ENCODE results near the gene CDK14. TPM values are rescaled to one million over a fixed set of nuclear protein-coding genes. Genes with fewer than 3 reads are reported as not detected.

The CDK14 gene
- total and polyA plus RNA-seq, 5 donors from 2014 or later = 0.58 to 4.0 (median 2.3) TPM

- H3K4me3 ChIP-seq (ENCODE audit: low read depth, low read length) = no peak overlapping the region
- no peaks in the 10 kb centered on the region for H3K4me1 Mint-ChIP-seq
- H3K36me3 ChIP-seq (ENCODE audit: control insufficient read depth, insufficient read depth, low read length) = no peaks in the 10 kb centered on the region
- no peaks in the 10 kb centered on the region for H3K36me3 Mint-ChIP-seq
- H3K27me3 Mint-ChIP-seq = no peaks in the 10 kb centered on the region
- H3K4me3 Mint-ChIP-seq = no peak overlapping the region
- H3K27ac ChIP-seq (ENCODE audit: insufficient read depth, low read length, poor library complexity, severe bottlenecking) = no peak overlapping the region
- ATAC-seq (ENCODE audit: low read depth in 2 of 2) (no peak), DNase-seq (no peak)
- H3K4me1 ChIP-seq (ENCODE audit: control insufficient read depth, insufficient read depth, low read length, poor library complexity, severe bottlenecking) = no peaks in the 10 kb centered on the region
- H3K9me3 ChIP-seq (ENCODE audit: control insufficient read depth in 2 of 2, low read length in 2 of 2) = no peaks in the 10 kb centered on the region
- H3K27ac Mint-ChIP-seq = no peak overlapping the region
- peaks cover 0 to 2% (median 0%) of the 10 kb centered on the region in 7 donors for H3K9me3 Mint-ChIP-seq
- H3K27me3 ChIP-seq (ENCODE audit: control insufficient read depth, insufficient read depth, low read length) = no peaks in the 10 kb centered on the region
These were observed 561.6 kb downstream of the CDK14 start for GRCh38 chr7:91157579-91158320.

GRCh38 chr7:91162436-91162835 is 566.3 kb downstream of the CDK14 start:
- ATAC-seq (ENCODE audit: low read depth in 2 of 2) = no peak

GRCh38 chr7:91164506-91164905 is 568.4 kb downstream of the CDK14 start:
- Histone ChIP-seq H3K27ac (ENCODE audit: insufficient read depth, low read length, poor library complexity, severe bottlenecking) (no peak overlapping the region), H3K4me1 (ENCODE audit: control insufficient read depth, insufficient read depth, low read length, poor library complexity, severe bottlenecking) (no peaks in the 10 kb centered on the region), H3K27me3 (ENCODE audit: control insufficient read depth, insufficient read depth, low read length) (no peaks in the 10 kb centered on the region), H3K36me3 (ENCODE audit: control insufficient read depth, insufficient read depth, low read length) (no peaks in the 10 kb centered on the region), H3K9me3 (ENCODE audit: control insufficient read depth in 2 of 2, low read length in 2 of 2) (no peaks in the 10 kb centered on the region), H3K4me3 (ENCODE audit: low read depth, low read length) (no peak overlapping the region)
- Mint-ChIP-seq H3K4me3 (no peak overlapping the region), H3K27ac (no peak overlapping the region), H3K4me1 (no peaks in the 10 kb centered on the region), H3K9me3 (peaks cover 0 to 2% (median 0%) of the 10 kb centered on the region in 7 donors), H3K36me3 (no peaks in the 10 kb centered on the region), H3K27me3 (no peaks in the 10 kb centered on the region)
- DNase-seq (no peak), ATAC-seq (ENCODE audit: low read depth in 2 of 2) (no peak)

More at GRCh38 chr7:91162436-91162835, 566.3 kb downstream of the CDK14 start:
- H3K36me3 Mint-ChIP-seq = no peaks in the 10 kb centered on the region
- no peaks in the 10 kb centered on the region for H3K9me3 ChIP-seq (ENCODE audit: control insufficient read depth in 2 of 2, low read length in 2 of 2)
- no peaks in the 10 kb centered on the region for H3K27me3 Mint-ChIP-seq
- H3K4me1 ChIP-seq (ENCODE audit: control insufficient read depth, insufficient read depth, low read length, poor library complexity, severe bottlenecking) = no peaks in the 10 kb centered on the region
- H3K9me3 Mint-ChIP-seq = peaks cover 0 to 2% (median 0%) of the 10 kb centered on the region in 7 donors
- H3K4me3 Mint-ChIP-seq = no peak overlapping the region
- H3K27ac ChIP-seq (ENCODE audit: insufficient read depth, low read length, poor library complexity, severe bottlenecking) = no peak overlapping the region
- H3K27me3 ChIP-seq (ENCODE audit: control insufficient read depth, insufficient read depth, low read length) = no peaks in the 10 kb centered on the region
- H3K27ac Mint-ChIP-seq = no peak overlapping the region
- H3K36me3 ChIP-seq (ENCODE audit: control insufficient read depth, insufficient read depth, low read length) = no peaks in the 10 kb centered on the region
- H3K4me1 Mint-ChIP-seq = no peaks in the 10 kb centered on the region
- DNase-seq = no peak
- H3K4me3 ChIP-seq (ENCODE audit: low read depth, low read length) = no peak overlapping the region

GRCh38 chr7:91165006-91165845 is 569.1 kb downstream of the CDK14 start:
- Mint-ChIP-seq H3K36me3 (no peaks in the 10 kb centered on the region), H3K27me3 (no peaks in the 10 kb centered on the region), H3K4me1 (no peaks in the 10 kb centered on the region), H3K9me3 (peaks cover 0 to 2% (median 0%) of the 10 kb centered on the region in 7 donors), H3K27ac (no peak overlapping the region), H3K4me3 (no peak overlapping the region)
- peak; percentile 13 to 28 for ATAC-seq (ENCODE audit: low read depth in 2 of 2)
- DNase-seq = no peak
- Histone ChIP-seq H3K36me3 (ENCODE audit: control insufficient read depth, insufficient read depth, low read length) (no peaks in the 10 kb centered on the region), H3K4me1 (ENCODE audit: control insufficient read depth, insufficient read depth, low read length, poor library complexity, severe bottlenecking) (no peaks in the 10 kb centered on the region), H3K4me3 (ENCODE audit: low read depth, low read length) (no peak overlapping the region), H3K27ac (ENCODE audit: insufficient read depth, low read length, poor library complexity, severe bottlenecking) (no peak overlapping the region), H3K9me3 (ENCODE audit: control insufficient read depth in 2 of 2, low read length in 2 of 2) (no peaks in the 10 kb centered on the region), H3K27me3 (ENCODE audit: control insufficient read depth, insufficient read depth, low read length) (no peaks in the 10 kb centered on the region)

- H3K36me3 Mint-ChIP-seq = no peaks in the 10 kb centered on the region
- no peaks in the 10 kb centered on the region for H3K9me3 ChIP-seq (ENCODE audit: control insufficient read depth in 2 of 2, low read length in 2 of 2)
- H3K36me3 ChIP-seq (ENCODE audit: control insufficient read depth, insufficient read depth, low read length) = no peaks in the 10 kb centered on the region
- H3K27ac ChIP-seq (ENCODE audit: insufficient read depth, low read length, poor library complexity, severe bottlenecking) = no peak overlapping the region
- no peaks in the 10 kb centered on the region for H3K4me1 Mint-ChIP-seq
- no peak overlapping the region for H3K4me3 ChIP-seq (ENCODE audit: low read depth, low read length)
- no peaks in the 10 kb centered on the region for H3K27me3 Mint-ChIP-seq
- no peak overlapping the region for H3K4me3 Mint-ChIP-seq
- H3K4me1 ChIP-seq (ENCODE audit: control insufficient read depth, insufficient read depth, low read length, poor library complexity, severe bottlenecking) = no peaks in the 10 kb centered on the region
- ATAC-seq (ENCODE audit: low read depth in 2 of 2) (no peak), DNase-seq (no peak)
- H3K27me3 ChIP-seq (ENCODE audit: control insufficient read depth, insufficient read depth, low read length) = no peaks in the 10 kb centered on the region
- H3K27ac Mint-ChIP-seq = no peak overlapping the region
- H3K9me3 Mint-ChIP-seq = peaks cover 0 to 2% (median 0%) of the 10 kb centered on the region in 7 donors
These were observed 569.7 kb downstream of the CDK14 start for GRCh38 chr7:91165846-91166230.

GRCh38 chr7:91168871-91169829 is 573.0 kb downstream of the CDK14 start:
- Mint-ChIP-seq H3K27ac (no peak overlapping the region), H3K9me3 (peaks cover 0 to 4% (median 0%) of the 10 kb centered on the region in 7 donors), H3K27me3 (no peaks in the 10 kb centered on the region), H3K4me1 (no peaks in the 10 kb centered on the region), H3K4me3 (no peak overlapping the region), H3K36me3 (no peaks in the 10 kb centered on the region)
- no peak for ATAC-seq (ENCODE audit: low read depth in 2 of 2)
- no peaks in the 10 kb centered on the region for H3K36me3 ChIP-seq (ENCODE audit: control insufficient read depth, insufficient read depth, low read length)
- DNase-seq = no peak
- H3K9me3 ChIP-seq (ENCODE audit: control insufficient read depth in 2 of 2, low read length in 2 of 2) = no peaks in the 10 kb centered on the region
- H3K27ac ChIP-seq (ENCODE audit: insufficient read depth, low read length, poor library complexity, severe bottlenecking) = no peak overlapping the region
- no peak overlapping the region for H3K4me3 ChIP-seq (ENCODE audit: low read depth, low read length)
- H3K27me3 ChIP-seq (ENCODE audit: control insufficient read depth, insufficient read depth, low read length) = no peaks in the 10 kb centered on the region
- H3K4me1 ChIP-seq (ENCODE audit: control insufficient read depth, insufficient read depth, low read length, poor library complexity, severe bottlenecking) = no peaks in the 10 kb centered on the region

- Mint-ChIP-seq H3K9me3 (peaks cover 0 to 4% (median 0%) of the 10 kb centered on the region in 7 donors), H3K4me3 (no peak overlapping the region), H3K36me3 (no peaks in the 10 kb centered on the region), H3K4me1 (no peaks in the 10 kb centered on the region), H3K27me3 (no peaks in the 10 kb centered on the region), H3K27ac (no peak overlapping the region)
- Histone ChIP-seq H3K4me1 (ENCODE audit: control insufficient read depth, insufficient read depth, low read length, poor library complexity, severe bottlenecking) (no peaks in the 10 kb centered on the region), H3K4me3 (ENCODE audit: low read depth, low read length) (no peak overlapping the region), H3K27ac (ENCODE audit: insufficient read depth, low read length, poor library complexity, severe bottlenecking) (no peak overlapping the region), H3K36me3 (ENCODE audit: control insufficient read depth, insufficient read depth, low read length) (no peaks in the 10 kb centered on the region), H3K27me3 (ENCODE audit: control insufficient read depth, insufficient read depth, low read length) (no peaks in the 10 kb centered on the region), H3K9me3 (ENCODE audit: control insufficient read depth in 2 of 2, low read length in 2 of 2) (no peaks in the 10 kb centered on the region)
- ATAC-seq (ENCODE audit: low read depth in 2 of 2) (no peak), DNase-seq (no peak)
These were observed 573.7 kb downstream of the CDK14 start for GRCh38 chr7:91169830-91170191.
